ENCODE results near the gene PLXDC1.

DNA sequence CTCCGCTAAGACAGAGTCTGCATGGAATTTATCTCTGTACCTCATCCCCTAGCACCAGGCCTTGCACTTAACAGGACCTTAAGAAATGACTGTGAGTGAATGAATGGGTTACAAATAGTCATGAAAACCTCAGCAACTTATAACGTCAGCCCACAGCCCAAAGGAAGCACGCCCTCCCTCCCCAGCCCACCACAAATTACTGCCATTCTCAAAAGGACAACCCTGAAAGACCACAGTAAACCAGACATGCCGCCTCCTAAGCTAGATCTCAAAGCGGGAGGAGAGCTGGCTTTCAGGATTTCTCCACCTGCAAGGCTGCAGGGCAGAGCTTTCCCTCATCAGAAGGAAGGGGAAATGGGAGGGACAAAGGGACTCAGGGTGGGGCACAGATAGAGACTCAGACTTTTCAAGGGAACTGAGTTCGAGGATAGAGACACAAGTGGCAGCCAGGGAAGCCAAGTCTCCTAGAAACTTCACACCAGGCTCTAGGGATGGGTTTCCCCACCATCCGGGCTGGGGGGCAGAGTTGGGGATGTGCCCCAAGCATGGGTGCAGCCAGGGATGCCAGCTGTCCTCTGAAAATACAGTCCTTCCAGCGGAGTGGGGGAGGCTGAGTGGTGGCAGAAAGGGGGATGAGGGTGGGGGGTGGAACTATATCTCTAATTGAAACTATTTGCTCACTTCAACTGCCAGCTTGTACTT is 56.7 kb downstream of the PLXDC1 start:
- TF ChIP-seq, protein P1, sequence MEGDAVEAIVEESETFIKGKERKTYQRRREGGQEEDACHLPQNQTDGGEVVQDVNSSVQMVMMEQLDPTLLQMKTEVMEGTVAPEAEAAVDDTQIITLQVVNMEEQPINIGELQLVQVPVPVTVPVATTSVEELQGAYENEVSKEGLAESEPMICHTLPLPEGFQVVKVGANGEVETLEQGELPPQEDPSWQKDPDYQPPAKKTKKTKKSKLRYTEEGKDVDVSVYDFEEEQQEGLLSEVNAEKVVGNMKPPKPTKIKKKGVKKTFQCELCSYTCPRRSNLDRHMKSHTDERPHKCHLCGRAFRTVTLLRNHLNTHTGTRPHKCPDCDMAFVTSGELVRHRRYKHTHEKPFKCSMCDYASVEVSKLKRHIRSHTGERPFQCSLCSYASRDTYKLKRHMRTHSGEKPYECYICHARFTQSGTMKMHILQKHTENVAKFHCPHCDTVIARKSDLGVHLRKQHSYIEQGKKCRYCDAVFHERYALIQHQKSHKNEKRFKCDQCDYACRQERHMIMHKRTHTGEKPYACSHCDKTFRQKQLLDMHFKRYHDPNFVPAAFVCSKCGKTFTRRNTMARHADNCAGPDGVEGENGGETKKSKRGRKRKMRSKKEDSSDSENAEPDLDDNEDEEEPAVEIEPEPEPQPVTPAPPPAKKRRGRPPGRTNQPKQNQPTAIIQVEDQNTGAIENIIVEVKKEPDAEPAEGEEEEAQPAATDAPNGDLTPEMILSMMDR (IDR thresholded peaks at IDR 0.05), result no peak
- no peak for TF ChIP-seq ZFX (IDR thresholded peaks at IDR 0.05; ENCODE audit: borderline replicate concordance)
